D721Med (cell line): ENCODE measurements around the gene PDE11A.

Source experiments
- DNase-seq: peaks from one replicate; pipeline ENCODE4 v3.0.0; 2011; ENCODE audit warnings: low spot score; ENCODE audit not compliant: insufficient read length
- FAIRE-seq: peaks from 2 replicates; lab custom pipeline; 2011; peaks lifted over from hg19 to GRCh38; lab: Jason Lieb, UNC
- CTCF ChIP-seq: IDR thresholded peaks from 2 replicates; pipeline ENCODE4 v1.5.1; 2012; ENCODE audit warnings: mild to moderate bottlenecking, control low read depth; ENCODE audit not compliant: insufficient read depth; ENCODE audit errors: missing control alignments

PDE11A gene

DNA sequence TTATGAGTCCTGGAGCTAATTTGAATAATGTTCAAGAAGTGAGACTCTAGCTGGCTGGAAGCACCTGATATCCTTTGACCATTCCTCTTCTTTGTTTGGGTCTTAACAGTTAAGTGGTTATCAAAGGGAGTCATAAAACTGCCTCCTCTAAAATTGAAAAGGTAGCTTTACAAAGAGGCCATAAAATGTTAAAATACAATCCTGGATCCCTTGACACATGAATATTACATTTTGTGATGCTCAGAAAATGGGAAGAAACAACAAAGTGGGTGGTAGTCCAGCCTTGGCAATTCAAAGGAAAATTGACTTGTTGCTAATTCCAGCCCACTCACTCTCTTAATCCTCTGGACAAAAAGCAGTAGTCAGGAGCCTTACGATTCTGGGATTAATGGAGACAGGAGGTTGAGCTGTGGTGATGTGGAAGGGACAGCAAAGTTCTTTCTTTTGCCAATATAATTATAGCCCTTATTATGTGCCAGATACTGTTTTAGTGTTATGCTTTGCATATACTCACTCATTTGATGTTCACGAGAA lies 339.2 kb downstream of the PDE11A start:
- TF ChIP-seq CTCF = no peak
- FAIRE-seq (no peak), DNase-seq (no peak)

DNA sequence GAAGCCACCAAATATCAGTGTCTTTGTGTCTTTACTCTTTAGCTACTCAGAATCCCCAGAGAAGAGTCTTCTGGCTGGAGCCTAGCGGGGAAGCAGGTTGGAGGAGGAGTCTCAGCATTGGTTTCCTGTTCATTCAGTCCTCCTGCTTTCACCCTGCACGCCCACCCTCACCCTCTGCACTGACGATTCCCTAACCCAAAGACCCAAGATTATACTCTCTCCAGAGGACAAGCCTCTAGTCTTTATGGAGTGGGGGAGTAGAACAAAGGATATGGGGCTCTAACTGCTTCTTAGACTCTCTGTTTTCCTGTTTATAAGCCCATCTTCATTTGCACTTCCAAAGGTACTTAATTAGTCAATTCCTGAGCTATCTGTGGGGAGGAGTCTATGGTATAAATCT lies 341.2 kb downstream of the PDE11A start:
- TF ChIP-seq CTCF = no peak
- FAIRE-seq (no peak), DNase-seq (no peak)

DNA sequence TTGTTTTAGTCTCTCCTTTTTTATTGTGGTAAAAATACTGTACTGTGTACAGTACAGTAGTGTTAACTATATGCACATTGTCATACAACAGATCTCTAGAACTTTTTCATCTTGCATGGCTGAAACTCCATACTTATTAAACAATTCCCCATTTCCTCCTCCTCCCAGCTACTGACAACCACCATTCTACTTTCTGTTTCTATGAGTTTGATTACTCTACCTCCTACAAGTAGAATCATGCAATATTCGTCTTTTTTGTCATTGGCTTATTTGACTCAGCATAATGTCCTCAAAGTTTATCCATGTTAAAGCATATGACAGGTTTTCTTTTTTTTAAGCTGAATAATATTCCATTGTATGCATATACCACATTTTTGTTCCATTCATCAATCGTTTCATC lies 341.8 kb downstream of the PDE11A start:
- no peak for FAIRE-seq
- TF ChIP-seq CTCF = no peak
- DNase-seq = no peak

GRCh38 chr2:177730363-177730762 lies 342.2 kb downstream of the PDE11A start:
- DNase-seq (no peak), FAIRE-seq (no peak)
- TF ChIP-seq CTCF = no peak

DNA sequence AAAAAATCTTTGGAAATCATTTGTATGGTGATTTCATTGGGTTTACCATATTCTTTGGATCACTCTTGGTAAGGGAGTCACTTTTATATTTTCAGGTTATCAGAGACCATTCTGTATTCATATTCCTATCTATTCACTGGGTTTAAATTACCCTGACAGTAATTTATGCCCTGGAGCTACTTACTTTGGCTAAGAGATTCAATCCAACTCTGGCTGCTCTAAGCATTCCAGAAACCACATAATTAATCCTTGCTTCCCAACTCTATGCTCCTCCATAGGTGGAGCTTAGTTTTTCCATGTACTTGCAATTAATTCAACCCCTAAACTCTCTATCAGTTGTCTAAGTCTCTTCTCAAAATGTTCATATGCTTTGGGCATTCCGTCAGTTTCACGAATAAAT lies 343.7 kb downstream of the PDE11A start:
- FAIRE-seq = no peak
- no peak for DNase-seq
- no peak for TF ChIP-seq CTCF

- no peak for TF ChIP-seq CTCF
- DNase-seq = no peak
Measured at GRCh38 chr2:177728399-177728765, 344.2 kb downstream of the PDE11A start.

DNA sequence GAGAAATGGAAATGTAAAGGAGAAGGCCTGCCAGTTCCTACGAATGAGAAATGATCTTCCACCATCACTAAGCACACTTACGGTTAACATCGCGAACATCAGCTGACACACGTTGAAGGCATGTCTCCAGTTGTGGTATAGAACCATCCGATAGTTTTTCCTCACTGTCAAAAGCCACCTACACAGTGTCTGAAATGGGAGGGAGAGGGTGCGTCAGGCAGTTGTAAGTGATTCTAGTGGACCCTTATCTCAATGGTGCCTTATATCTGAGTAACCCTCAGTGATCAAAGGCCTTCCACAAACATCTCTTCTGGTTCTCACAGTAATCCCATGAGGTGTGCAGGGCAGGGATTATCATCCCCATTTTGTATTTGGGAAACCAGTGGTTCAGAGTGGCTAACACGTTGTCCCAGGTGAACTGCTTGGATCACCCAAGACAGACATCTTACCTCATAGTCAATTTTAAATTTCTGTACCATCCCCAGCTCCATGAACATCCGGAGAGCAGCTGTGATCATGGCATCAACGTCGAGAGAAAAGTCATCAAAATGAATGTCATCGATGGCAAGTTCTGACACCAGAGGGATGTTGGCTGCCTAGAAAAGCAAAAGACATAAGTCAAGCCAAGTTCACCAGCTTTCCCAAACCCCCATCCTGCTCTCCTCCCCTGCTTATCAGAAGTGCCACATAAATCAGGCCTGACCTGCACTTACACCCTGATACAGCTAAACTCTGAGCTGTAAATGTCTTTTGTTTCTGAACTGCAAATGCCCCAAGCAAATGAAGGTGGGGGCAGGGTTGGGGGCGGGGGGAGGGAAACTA lies 344.8 kb downstream of the PDE11A start:
- TF ChIP-seq CTCF = no peak
- DNase-seq (no peak), FAIRE-seq (no peak)

More at GRCh38 chr2:177728399-177728765, 344.2 kb downstream of the PDE11A start:
- no peak for FAIRE-seq
